ENCODE measurements around the gene SYT11.

The SYT11 gene

GRCh38 chr1:155899683-155900082, 40.3 kb downstream of the SYT11 start:
- TF ChIP-seq CTCF (IDR thresholded peaks at IDR 0.05) (no peak), ZFX (IDR thresholded peaks at IDR 0.05; ENCODE audit: borderline replicate concordance) (no peak)
- H3K27ac ChIP-seq = no peak overlapping the region

DNA sequence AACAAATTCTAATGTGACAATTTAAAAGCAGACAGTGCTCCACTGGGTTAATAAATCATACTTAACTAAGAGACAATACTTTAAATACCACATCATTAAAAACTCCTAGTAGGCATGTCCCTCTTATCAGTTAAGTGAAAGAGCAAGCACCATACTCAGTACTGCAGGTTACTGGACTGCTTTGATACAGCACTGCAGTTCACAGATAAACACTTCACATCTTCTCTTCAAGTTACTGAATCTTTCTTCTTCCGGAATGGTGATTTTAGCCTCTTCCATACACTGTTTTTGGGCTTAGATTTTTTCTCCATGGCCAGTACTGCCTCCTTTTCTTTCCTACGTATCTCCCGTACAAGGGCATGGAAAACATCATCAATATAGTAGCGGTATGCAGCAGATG, 40.8 kb downstream of the SYT11 start:
- TF ChIP-seq ZFX (IDR thresholded peaks at IDR 0.05; ENCODE audit: borderline replicate concordance) = no peak
- H3K27ac ChIP-seq = no peak overlapping the region

DNA sequence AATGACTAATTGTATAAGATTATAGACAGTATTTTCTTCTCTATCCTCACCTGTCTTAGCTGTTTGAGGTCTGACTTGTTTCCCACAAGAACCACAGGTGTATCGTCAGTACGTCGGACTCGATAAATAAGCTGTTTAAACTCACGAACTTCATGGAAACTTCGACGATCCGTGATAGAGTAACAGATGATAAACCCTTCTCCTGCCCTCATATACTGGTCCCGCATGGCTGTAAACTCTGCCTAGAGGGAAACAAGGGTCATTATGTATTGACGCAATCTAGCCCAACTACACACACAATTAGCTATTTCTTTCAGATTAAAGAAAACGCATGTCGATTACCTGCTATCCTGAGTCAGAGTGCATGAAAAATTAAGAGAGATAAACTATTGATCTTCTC, 44.9 kb downstream of the SYT11 start:
- H3K27ac ChIP-seq = no peak overlapping the region

DNA sequence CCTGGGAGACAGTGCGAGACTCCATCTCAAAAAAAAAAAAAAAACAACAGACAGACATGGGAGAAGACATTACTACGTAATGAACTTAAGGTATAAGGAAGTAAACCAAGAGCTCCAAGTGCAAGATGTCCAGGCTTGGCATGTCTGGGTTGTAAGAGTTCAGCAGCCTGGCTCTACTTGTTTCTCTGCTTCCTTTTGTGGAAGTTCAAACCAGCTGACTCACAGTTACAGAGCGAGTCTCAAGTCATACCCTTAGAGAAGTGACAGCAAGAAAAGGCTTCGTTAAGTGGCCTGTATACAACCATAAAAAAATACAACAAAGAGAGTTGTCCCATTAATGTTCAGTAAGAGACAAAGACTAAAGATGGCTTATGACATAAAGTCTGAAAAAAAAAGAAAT, 50.5 kb downstream of the SYT11 start:
- peak overlapping the region; percentile 81 for H3K27ac ChIP-seq
- TF ChIP-seq CTCF (IDR thresholded peaks at IDR 0.05) (no peak), ZFX (IDR thresholded peaks at IDR 0.05; ENCODE audit: borderline replicate concordance) (no peak)

More for the DNA sequence above, 44.9 kb downstream of the SYT11 start:
- TF ChIP-seq ZFX (IDR thresholded peaks at IDR 0.05; ENCODE audit: borderline replicate concordance) (no peak), CTCF (IDR thresholded peaks at IDR 0.05) (no peak)

- TF ChIP-seq ZFX (IDR thresholded peaks at IDR 0.05; ENCODE audit: borderline replicate concordance) (no peak), CTCF (IDR thresholded peaks at IDR 0.05) (no peak)
- peak overlapping the region; percentile 81 for H3K27ac ChIP-seq
These were observed 51.3 kb downstream of the SYT11 start for GRCh38 chr1:155910621-155911121.

DNA sequence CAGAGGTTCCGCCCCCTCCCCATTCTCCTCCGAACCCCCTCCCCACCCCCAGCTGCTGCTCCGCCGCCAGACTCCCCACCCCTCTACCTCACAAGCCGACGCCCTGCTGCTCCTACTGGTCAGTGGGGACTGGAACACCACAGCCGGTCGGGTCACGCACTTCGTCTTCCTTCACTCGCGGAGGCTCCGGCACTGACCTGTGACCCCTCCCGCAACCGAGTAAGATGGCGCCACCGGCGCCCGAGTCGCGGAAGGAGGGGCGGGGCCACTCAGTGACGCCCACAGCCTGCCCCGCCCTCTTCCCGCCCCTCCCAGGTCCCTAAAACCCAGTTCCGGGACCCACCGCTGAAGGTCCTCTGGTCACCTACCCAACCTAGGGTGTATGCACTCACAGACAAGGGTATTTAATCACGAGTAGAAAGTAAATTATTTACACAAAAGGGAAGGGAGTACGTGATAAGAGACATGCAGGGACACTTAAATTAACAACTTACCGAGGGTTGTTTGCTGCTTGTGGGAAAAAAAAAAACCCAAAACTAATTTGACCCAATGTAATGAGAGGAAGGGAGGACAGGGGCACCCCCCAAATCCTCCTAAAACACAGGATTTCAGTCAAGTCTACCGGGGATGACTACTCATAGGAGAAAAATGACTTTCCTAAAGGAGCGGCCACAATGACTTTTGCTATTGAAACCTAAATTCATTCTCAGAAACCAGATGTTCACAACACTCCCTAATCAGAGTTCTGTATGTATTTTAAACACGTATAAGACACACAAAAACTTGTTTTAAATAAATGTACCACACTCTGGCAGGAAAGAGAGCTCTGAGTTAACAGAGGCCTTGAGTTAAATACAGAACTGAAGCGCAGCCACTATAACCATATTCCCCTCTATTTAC, 52.0 kb downstream of the SYT11 start, which contains the start of gene RIT1:
Gene RIT1 (minus strand): TSS at position 194 of the 900 bp plus-strand sequence. CDS start 588 bp downstream, outside the sequence.
- peak within 1 kb of the TSS; percentile 81 for H3K27ac ChIP-seq
- TF ChIP-seq CTCF (IDR thresholded peaks at IDR 0.05) (no peak), ZFX (IDR thresholded peaks at IDR 0.05; ENCODE audit: borderline replicate concordance) (no peak)

- no peak for TF ChIP-seq CTCF (IDR thresholded peaks at IDR 0.05)
- no peak for TF ChIP-seq ZFX (IDR thresholded peaks at IDR 0.05; ENCODE audit: borderline replicate concordance)
- peak overlapping the region; percentile 81 for H3K27ac ChIP-seq
These were observed 52.7 kb downstream of the SYT11 start for GRCh38 chr1:155912056-155912536.

Data from 22Rv1 (cell line).